ENCODE results near the gene MYOF.
"Not testable (repeated sequence)": the region's sequence is repeated elsewhere in the genome, so short reads cannot be mapped to it uniquely, and the experiment has no call there.

The MYOF gene

DNA sequence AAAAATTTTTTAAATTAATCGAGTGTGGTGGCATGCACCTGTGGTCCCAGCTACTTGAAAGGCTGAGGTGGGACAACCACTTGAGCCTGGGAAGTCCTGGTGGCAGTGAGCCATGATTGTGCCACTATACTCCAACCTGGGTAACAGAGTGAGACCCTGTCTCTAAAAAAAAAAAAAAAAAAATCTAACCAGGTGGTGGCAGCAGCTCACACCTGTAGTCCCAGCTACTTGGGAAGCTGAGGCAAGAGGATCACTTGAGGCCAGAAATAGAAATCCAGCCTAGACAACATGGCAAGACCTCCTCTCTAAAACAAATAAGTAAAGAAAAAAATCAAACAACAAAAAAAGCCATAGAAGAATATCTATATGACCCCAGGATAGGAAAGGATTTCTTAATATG is 3.6 kb upstream of the MYOF start:
- DNase-seq (ENCODE audit: low read depth in 2 of 2, low spot score in 1 of 2), result no peak

DNA sequence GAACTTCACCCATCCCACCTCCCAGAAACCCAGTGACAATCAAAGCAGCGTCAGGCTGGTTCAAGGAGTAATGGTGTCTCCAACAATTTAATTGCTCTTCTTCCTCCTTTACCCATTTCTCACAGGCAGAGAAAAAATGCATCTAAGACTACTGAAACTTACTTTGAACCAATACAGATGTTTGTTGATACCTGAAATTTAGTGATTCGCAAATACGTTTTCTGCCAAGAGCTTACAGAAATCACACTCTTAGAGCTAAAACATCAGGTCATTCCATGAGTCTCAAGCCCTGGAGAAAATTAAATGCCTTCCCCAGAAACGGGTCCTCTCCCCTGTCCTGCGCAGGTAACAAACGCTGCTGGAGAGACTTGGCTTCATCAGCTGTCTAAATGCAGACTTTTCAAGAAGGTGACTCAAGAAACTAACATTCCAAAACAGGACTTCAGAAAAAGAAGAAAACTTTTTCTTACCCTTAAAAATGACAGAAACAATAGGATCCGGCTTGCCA is 443 bp downstream of the MYOF start:
- DNase-seq (ENCODE audit: low read depth in 2 of 2, low spot score in 1 of 2), result no peak

DNA sequence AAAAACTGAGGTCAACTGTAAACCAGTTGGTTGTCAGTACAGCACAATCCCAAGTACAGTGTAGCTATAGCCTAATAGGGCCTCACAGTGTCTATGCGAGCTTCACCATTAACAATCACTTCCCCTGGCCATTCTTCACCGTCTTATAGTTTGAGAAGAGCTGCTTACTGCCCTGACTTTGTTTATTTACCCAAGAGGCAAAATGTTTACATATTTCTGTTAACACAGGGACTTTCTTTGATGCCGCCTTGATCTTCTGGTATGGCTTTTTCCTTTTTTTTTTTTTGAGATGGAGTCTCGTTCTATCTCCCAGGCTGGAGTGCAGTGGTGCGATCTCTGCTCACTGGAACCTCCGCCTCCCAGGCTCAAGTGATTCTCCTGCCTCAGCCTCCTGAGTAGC is 3.3 kb downstream of the MYOF start:
- DNase-seq (ENCODE audit: low read depth in 2 of 2, low spot score in 1 of 2), result no peak

DNA sequence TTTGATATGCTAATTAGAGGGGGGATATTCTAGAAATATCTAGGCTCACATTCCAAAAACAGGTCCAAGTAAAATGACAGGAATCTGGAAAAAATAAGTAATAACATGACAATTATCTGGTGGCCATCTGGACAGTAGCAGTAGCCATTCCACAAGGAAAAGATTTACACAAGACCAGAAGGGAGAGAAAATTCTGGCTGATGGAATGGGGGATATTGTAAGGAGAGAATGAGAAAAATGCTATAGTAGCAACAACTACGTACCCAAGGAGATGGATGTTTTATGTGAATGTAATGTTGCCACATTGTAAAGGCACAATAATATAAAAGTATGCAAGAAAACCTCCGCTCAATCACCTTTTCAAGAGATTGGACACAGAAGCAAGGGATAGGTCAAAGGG is 5.4 kb downstream of the MYOF start:
- no peak for DNase-seq (ENCODE audit: low read depth in 2 of 2, low spot score in 1 of 2)

DNA sequence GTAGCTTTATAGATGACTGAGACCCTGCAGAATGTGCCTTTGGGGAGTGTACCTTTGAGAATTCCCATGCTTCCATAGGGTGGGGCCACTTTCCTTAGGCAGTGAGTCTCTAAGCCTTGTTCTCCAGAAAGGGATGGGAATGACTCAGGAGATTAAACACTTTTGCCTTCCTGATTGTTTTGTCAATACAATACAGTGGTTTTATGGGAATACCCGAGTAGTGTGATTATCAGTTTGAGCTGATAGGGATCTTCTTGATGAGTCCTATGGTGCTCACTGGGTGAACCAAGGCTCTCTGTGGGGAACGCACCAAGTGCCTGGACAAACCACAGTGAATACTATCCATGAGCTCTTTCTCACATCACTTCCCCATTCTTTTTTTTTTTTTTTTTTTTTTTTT is 6.3 kb downstream of the MYOF start:
- no peak for DNase-seq (ENCODE audit: low read depth in 2 of 2, low spot score in 1 of 2)

DNA sequence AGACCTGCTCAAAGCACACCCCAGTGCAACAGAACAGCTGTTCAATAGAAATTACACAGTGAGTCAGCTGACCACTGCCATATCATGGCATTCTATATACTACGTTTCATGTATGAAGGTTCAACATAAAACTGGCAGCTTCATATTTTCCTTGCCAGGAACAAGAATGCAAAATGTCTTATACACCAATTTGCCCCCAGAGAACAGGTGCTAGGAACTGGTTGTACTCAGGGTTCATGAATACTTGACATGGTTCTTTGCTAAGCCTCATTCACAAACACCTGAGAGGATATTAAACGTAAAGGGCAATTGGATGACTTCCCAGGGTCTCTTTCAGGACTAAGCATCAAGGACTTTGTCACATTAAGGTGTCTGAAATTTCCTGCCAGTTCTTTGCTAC is 6.9 kb downstream of the MYOF start:
- DNase-seq (ENCODE audit: low read depth in 2 of 2, low spot score in 1 of 2), result no peak

DNA sequence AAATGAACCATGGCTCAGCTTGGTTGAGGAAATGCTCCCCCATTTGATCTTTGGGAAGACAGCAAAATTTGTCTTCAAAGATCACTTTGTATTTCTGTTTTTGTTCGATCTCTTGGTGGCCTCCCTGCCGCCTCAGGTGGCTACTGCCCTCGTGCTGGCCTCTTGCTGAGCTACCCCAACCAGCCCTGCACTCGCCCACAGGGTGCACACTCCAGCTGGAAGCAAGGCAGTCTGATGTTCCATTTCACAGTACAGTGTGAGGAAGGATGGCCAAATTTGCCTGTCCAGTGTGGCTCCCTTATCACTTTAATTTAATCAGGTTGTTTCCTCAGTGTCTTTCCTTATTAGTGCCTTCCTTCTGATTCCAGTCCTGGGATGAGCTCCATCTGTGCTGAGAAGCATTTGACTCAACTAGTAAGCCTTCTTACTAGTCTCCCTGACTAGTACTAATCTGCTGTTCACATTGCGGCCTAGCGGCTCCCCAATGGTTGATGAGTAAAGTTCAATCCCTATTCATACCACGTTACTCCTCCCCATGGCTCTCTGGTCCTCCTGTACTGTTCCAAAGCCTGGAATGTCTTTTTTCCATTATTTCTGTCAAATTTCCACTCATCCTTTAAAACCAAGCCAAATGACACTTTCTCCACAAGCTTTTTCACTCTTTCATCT is 8.2 kb downstream of the MYOF start:
- no peak for DNase-seq (ENCODE audit: low read depth in 2 of 2, low spot score in 1 of 2)

DNA sequence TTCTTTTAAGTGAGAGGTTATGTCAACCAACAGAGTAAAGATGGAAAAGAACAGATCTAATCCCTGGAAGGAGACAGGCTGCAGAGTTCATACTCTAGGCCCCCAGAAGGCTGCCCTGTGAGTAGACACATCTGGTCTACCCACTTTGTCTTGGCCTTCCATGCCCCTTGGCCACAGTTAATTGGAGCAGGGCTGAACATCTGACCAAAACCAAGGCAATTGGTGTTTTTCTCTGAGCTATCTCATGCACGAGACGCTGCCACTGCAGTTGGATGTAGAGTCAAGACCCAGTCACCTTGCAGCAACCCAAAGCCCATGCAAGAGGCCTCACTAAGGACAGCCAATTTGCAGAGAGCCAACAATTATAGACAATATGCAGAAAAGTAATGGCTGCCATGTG is 9.0 kb downstream of the MYOF start:
- no peak for DNase-seq (ENCODE audit: low read depth in 2 of 2, low spot score in 1 of 2)

DNA sequence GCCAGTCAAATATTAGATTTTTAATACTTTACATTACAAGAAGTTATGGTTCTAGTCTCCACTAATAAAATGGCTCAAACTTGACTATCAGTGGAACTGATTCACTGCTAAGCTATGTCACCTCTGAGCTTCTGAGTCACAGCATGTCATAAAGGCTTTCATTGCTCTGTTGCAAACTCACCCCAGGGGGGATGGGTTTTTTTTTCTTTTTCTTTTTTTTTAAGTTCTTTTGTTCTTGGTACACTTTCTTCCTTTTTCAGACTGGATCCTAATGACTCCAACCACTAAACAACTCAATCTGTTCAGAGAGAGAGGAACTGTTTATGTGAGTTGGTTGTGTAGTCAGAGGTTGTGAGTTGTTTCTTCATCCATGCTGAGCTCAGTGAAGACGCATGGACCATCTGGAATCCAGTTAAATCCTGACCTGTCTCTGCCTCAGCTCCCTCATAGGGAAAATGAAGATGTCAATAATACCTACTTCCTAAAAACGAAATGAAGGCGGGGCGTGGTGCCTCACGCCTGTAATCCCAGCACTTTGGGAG is 11.0 kb downstream of the MYOF start:
- no peak for DNase-seq (ENCODE audit: low read depth in 2 of 2, low spot score in 1 of 2)

DNA sequence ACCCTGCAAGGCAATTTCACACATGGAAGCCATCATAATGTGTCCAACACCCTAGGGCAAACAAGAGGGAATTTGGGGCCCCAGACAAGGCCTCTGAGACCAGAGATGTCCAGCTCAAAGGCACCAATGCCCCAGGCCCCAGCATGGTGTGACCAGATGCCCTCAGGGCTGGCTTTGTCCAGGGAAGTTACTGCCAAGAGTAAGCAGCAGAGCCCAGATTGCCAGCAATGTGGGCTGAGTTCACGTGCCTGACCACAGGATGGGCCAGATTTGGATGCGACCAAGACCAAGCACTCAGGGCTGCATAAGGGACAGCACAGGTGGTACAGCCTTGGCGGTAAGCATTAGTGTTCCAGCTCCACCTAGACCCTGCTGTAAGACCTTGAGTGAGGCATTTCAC is 12.7 kb downstream of the MYOF start:
- DNase-seq (ENCODE audit: low read depth in 2 of 2, low spot score in 1 of 2), result no peak

DNA sequence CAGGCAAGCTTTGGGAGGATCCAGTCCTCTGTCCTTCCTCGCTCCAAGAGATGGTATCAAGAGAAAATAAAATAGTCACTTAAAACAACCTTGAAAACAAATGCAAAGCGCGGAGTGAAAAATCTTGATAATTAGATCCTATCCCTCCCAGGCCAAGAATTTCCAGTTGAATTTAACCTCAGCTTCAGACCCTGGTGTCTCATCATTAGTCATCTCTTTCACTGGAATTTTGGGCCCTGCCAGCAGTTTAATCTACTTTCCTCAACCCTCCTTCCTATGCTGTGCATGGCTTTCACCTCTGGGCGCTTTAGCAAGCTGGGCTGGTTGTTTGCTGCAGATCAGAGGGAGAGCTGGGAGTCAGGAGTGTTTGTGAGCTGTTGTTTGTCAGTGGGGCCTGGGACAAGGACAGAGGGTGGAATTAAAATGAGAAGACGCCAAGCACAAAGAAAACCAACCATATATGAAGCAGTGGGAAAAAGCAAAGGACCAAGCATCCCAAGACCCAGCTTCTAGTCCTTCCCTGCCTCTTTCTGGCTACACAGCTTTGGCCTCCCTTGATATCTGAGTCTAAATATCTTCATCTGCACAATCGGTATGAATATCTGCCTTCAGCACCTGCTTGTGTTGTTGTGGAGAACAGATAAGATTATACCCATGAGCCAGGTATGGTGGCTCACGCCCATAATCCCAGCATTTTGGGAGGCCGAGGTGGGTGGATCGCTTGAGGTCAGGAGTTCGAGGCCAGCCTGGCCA is 13.5 kb downstream of the MYOF start:
- DNase-seq (ENCODE audit: low read depth in 2 of 2, low spot score in 1 of 2), result no peak

DNA sequence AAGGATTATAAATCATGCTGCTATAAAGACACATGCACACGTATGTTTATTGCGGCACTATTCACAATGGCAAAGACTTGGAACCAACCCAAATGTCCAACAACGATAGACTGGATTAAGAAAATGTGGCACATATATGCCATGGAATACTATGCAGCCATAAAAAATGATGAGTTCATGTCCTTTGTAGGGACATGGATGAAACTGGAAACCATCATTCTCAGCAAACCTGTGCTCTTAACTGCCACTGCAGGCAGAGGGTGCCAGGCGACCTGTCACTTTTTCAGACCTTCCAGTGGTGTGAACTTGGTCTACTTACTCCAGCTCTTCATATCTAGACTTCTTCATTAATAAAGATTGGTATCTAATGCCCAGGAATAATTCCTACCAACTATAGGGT is 14.5 kb downstream of the MYOF start:
- not testable (repeated sequence) for DNase-seq (ENCODE audit: low read depth in 2 of 2, low spot score in 1 of 2)

DNA sequence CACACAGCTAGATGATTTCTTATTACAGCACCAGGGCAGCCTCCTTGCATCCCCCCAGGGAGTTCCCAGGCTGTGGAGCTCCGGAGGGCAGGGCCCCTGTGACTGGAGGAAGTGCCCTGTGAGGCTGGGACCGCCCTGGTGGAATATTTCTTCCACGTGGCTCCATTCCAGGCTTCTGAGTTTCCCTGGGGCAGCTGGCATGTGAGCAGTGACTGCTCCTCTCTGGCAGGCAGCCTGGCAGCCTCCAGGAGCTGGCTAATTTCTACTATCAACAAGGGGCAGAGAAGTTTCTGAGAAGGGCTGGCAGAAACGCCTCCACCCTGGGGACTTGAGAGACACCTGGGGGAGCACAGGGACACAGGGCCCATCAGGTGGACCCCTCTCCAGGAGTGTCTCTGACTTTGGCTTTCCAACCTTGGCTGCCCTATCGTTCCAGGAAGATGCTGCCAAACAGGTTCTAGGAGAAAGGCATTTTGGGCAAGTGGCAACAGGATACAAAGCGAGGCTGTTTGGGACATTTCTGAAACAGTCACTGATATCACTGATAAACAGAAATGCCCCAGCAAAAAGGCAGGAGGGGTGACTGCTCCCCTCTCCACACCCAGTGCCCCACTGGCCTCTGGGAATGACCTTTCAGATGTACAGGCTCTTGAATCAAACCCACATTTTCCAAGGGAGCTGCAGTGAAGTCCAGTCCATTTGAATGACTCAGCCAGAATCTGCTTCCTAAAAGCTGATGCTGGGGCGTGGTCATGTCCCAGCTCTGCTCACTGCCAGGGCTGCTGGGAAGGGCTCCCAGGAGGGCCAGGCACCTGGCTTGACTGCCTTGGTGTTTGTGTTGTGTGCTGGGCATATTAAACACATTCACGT is 16.1 kb downstream of the MYOF start:
- DNase-seq (ENCODE audit: low read depth in 2 of 2, low spot score in 1 of 2), result no peak

DNA sequence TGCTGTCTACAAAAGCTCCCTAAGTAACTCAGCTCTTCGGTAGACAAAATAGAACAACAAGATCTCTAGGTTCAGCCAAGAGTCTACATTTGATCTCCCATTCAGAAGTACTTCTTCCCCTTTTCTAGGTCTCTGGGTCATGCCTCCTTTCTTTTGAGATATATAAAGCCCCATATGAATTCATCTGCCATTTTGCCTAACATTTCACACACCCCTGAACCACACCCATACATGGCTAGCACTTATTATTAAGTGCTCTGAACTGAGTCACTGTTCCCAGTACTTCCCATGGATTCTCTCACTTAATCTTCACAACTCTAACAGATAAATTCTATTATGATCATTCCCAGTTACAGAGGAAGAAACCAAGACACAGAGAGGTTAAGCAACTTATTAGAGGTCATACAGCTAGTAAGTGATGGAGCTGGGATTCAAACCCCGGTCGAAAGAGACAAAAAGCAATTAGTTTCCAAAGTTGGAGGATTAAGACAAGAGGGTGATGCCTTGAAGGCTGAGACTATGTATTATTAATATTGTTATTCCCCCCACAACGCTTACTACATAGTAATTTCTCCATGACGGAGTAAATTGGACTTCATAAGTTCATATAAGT is 17.3 kb downstream of the MYOF start:
- no peak for DNase-seq (ENCODE audit: low read depth in 2 of 2, low spot score in 1 of 2)

DNA sequence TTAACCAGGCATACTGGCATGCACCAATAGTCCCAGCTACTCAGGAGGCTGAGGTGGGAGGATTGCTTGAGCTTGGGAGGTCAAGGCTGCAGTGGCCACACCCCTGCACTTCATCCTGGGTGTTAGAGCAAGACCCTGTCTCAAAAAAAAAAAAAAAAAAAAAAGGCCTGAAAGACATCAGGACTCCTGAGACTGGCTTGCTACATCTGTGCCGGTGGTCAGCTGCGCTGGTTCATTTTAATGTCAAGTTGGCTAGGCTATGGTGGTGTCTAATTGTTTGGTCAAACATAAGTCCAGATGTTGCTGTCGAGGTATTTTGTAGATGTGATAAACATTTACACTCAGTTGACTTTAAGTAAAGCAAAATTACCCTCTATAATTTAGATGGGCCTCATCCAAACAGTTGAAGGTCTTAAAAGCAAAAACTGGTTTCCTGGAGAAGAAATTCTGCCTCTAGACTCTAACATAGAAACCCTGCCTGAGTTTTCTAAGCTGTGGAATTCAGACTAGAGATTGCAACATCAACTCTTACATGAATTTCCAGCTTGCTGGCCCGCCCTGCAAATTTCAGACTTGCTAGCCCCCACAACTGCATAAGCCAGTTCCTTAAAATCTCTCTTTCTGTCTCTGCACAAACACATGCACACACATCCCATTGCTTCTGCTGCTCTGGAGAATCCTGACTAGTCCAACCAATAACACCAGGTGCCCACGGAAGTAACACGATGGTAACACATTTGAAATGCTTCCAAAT is 18.2 kb downstream of the MYOF start:
- DNase-seq (ENCODE audit: low read depth in 2 of 2, low spot score in 1 of 2), result no peak

DNA sequence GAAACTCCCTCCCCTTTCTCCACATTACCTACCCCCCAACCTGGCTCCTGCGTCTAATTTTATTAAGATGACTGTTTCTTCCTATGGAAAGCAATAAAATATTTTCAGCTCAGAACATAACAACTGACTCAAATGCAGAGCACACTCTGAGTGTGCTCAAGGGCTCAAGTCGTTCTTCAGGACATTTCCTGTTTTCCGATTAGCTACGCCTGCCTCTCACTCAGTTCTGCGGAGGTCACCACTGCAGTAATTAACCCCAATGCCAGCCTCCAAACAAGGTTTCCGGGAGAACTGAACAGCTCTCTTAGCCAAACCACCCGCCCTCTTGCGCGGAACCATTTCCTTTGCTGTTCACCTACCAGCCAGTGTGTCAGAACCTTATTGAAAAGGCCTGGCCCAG is 19.3 kb downstream of the MYOF start:
- no peak for DNase-seq (ENCODE audit: low read depth in 2 of 2, low spot score in 1 of 2)

DNA sequence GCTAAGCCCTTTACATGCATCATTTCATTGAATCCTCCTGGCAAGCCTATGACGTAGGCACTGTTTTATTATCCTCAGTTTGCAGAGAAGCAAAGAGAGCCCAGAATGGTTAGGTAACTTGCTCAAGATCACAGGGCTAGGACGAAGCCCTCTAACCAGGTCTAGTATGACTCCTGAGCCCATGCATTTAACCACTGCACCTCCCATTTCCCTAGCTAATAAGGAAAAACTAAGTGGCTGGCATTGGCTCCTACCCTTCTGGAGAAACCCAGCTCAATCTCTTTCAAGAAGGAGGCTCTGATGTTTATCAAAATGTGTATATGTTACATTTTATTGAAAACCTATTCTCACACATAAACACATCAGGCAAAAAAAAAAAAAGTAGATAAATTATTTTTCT is 19.8 kb downstream of the MYOF start:
- no peak for DNase-seq (ENCODE audit: low read depth in 2 of 2, low spot score in 1 of 2)

DNA sequence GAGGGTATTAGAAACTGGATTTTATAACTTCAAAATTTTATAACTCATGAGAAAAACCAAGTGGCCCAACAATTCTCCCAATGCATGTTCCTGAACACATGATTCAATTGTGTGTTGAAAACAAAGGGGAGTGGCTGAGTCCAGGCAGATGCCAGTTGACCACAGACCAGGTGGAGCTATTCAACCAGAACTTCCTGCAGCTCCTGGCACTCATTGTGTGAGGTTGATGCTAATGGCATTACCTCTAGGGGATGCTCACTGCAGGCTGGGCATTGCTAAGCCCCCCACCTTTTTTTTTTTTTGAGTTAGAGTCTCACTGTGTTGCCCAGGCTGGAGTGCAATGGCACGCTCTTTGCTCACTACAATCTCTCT is 20.3 kb downstream of the MYOF start:
- no peak for DNase-seq (ENCODE audit: low read depth in 2 of 2, low spot score in 1 of 2)

DNA sequence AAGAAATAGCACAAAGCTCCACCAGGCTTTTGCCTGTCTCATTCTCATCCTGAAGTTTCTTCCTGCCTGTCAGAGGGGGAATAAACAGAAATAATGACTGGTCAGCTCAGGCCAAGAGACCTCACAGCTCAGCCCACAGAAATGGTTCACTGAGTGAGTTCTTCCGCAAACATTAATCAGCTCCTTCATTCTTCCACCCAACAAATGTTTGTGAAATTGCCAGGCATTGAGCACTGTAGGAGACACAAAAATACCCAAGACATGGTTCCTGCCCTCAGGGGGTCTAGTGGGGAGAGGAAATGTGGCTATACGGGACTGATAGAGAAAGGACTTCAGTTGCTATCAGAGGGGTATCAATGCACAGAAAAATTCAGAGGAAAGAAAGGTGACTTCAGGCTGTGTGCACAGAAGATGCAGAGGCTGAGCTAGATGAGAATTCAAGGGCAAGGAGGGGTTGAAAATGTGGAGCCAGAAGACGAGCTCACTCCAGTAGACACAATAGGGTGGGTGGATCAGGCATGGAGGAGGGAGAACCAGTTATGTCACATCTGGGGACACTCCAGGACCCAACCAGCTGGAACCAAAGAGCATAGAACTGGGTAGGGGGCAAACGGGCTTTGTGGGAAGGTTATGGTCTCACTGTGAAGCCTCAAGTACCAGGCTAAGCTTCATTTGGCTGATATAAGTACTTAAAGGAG is 20.9 kb downstream of the MYOF start:
- no peak for DNase-seq (ENCODE audit: low read depth in 2 of 2, low spot score in 1 of 2)

DNA sequence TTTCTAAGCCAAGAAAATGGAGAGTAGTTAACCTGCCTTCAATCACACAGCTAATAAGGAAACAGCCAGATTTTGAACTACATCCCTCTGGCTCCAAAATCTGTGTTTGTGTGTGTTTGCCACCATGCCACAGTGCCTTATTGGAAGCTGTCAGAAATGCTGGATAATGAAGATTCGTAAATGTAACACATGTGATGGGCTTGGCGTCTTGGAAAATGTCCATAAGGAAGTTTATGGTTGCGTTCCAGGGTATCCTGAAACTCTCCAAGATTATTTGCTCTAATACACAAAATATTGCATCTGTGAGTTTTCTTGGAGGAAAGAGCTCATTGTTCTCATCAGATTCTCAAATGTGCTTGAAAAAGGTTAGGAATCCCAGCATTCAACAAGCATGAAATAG is 22.7 kb downstream of the MYOF start:
- DNase-seq (ENCODE audit: low read depth in 2 of 2, low spot score in 1 of 2), result no peak

All from stimulated activated CD8-positive, alpha-beta memory T cell treated with anti-CD3 and anti-CD28 coated beads, Interleukin-4, amount 100 ng/mL, for 4 hours (primary cell).